ENCODE measurements around the gene ABCB8. TPM values are rescaled to one million over a fixed set of nuclear protein-coding genes. Genes with fewer than 3 reads are reported as not detected.

ABCB8 gene
- total and polyA plus RNA-seq, 2 donors (not counting 3 experiments of a cell fraction or from before 2014, with no cell fraction given): 38.0 to 46.3 TPM

- no peak overlapping the region for H2AFZ ChIP-seq (ENCODE audit: low read depth, low read length)
- peak; percentile 97 for DNase-seq (ENCODE audit: low read depth, low spot score)
- H3K79me2 ChIP-seq (ENCODE audit: control insufficient read depth, insufficient read depth, low read length): no peaks in the 10 kb centered on the region
- peak overlapping the region; percentile 32 for H3K4me2 ChIP-seq (ENCODE audit: insufficient read depth, low read length)
- BruUV-seq (replicated peaks): no TSS peak
- H3K4me1 ChIP-seq (ENCODE audit: control insufficient read depth, extremely low read depth, insufficient read depth, low read length): peaks cover 20% of the 10 kb centered on the region
- TF ChIP-seq, protein P1, sequence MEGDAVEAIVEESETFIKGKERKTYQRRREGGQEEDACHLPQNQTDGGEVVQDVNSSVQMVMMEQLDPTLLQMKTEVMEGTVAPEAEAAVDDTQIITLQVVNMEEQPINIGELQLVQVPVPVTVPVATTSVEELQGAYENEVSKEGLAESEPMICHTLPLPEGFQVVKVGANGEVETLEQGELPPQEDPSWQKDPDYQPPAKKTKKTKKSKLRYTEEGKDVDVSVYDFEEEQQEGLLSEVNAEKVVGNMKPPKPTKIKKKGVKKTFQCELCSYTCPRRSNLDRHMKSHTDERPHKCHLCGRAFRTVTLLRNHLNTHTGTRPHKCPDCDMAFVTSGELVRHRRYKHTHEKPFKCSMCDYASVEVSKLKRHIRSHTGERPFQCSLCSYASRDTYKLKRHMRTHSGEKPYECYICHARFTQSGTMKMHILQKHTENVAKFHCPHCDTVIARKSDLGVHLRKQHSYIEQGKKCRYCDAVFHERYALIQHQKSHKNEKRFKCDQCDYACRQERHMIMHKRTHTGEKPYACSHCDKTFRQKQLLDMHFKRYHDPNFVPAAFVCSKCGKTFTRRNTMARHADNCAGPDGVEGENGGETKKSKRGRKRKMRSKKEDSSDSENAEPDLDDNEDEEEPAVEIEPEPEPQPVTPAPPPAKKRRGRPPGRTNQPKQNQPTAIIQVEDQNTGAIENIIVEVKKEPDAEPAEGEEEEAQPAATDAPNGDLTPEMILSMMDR (IDR thresholded peaks at IDR 0.05; ENCODE audit: extremely low read depth in 1 of 2, insufficient read depth in 1 of 2, low read depth in 1 of 2, low read length in 2 of 2): no peak
- TF ChIP-seq MAX (IDR thresholded peaks at IDR 0.05; ENCODE audit: insufficient read depth, insufficient read length) (no peak), POLR2A (IDR thresholded peaks at IDR 0.05; ENCODE audit: low read depth, low read length) (peak; percentile 15), EZH2 (IDR thresholded peaks at IDR 0.05; ENCODE audit: borderline replicate concordance, low read depth, low read length, severe bottlenecking) (no peak), JUN (IDR thresholded peaks at IDR 0.05; ENCODE audit: borderline replicate concordance, insufficient read depth, insufficient read length, low read depth) (peak; percentile 82), POLR2AphosphoS5 (IDR thresholded peaks at IDR 0.05; ENCODE audit: insufficient read depth, low read depth, low read length) (peak; percentile 79), FOS (IDR thresholded peaks at IDR 0.05; ENCODE audit: borderline replicate concordance, insufficient read depth, low read length) (peak; percentile 94), MYC (IDR thresholded peaks at IDR 0.05; ENCODE audit: low read depth, low read length) (no peak), GATA2 (IDR thresholded peaks at IDR 0.05; ENCODE audit: insufficient read depth, insufficient read length, low read depth, low read length) (peak; percentile 66)
- no peaks in the 10 kb centered on the region for H3K9me3 ChIP-seq (replicated peaks; ENCODE audit: control insufficient read depth, insufficient read depth, low read length)
- POLR2A ChIA-PET: interaction anchor here (1.0 to 1.6 kb wide), 2 partner anchors 11 to 21 kb away, joined by 4 to 5 read pairs; partner anchors contain the start of genes ABCB8 and SLC4A2
- no peaks in the 10 kb centered on the region for H3K27me3 ChIP-seq (ENCODE audit: control insufficient read depth in 2 of 2, insufficient read depth in 2 of 2, low read length in 2 of 2)
- H3K4me3 ChIP-seq (replicated peaks in 1 of 3; ENCODE audit: insufficient read depth in 1 of 3, low read depth in 1 of 3, low read length in 3 of 3): no peak overlapping the region
- peak overlapping the region; percentile 85 for H3K27ac ChIP-seq (ENCODE audit: insufficient read depth, low read depth, low read length)
- peak overlapping the region; percentile 52 for H3K9ac ChIP-seq (replicated peaks; ENCODE audit: extremely low read depth, insufficient read depth, low read length)
- intact Hi-C loops (cut with micrococcal nuclease): loop anchor here (1.0 to 2.0 kb wide), 4 partner anchors 11 to 50 kb away; partner anchors contain the start of gene ABCB8
- FAIRE-seq: peak; percentile 100
- H4K20me1 ChIP-seq (replicated peaks; ENCODE audit: control insufficient read depth, extremely low read depth, insufficient read depth, low read length): no peaks in the 10 kb centered on the region
- H3K36me3 ChIP-seq (ENCODE audit: control insufficient read depth in 2 of 2, extremely low read depth in 1 of 2, insufficient read depth in 2 of 2, low read length in 2 of 2): peaks cover 0 to 15% of the 10 kb centered on the region in 2 experiments
- dilution Hi-C loops (cut with MboI; ENCODE audit: extremely low pct_ligation_motif_present, low sequenced_read_pairs): no loop called here
- H3K9me1 ChIP-seq (replicated peaks; ENCODE audit: control insufficient read depth, extremely low read depth, insufficient read depth, low read length): no peaks in the 10 kb centered on the region
- CTCF ChIA-PET: interaction anchor here (1.0 to 2.0 kb wide), 9 partner anchors 10 to 77 kb away, joined by 3 to 8 read pairs (median 5); partner anchors contain the start of gene ABCB8
Measured at GRCh38 chr7:151038951-151039849, 10.9 kb downstream of the ABCB8 start.

Data from endothelial cell of umbilical vein (primary cell).